WTC11 (cell line): Measurements from ENCODE around the gene SOX6. TPM values are rescaled to one million over a fixed set of nuclear protein-coding genes. Genes with fewer than 3 reads are reported as not detected.

ENCODE experiments used
- ATAC-seq: fragments of 200-7000 bp; cut with Tn5 transposase; 2 replicates; pipeline ENCODE4 v1.10.0; 2021; ENCODE audit warnings: mild to moderate bottlenecking, moderate library complexity
- CTCF ChIA-PET: fragments of 300-600 bp; sonication (Branson Sonifier 250); formaldehyde crosslinking; loops from one replicate; lab custom pipeline; 2021; ENCODE audit warnings: antibody characterized with exemption; lab: Charles Lee
- POLR2A ChIA-PET: fragments of 350-600 bp; sonication (Branson Sonifier 250); formaldehyde crosslinking; loops from one replicate; lab custom pipeline; 2021; ENCODE audit warnings: antibody characterized with exemption; lab: Charles Lee
- DNase-seq: peaks from one replicate; pipeline ENCODE4 v3.0.0; 2021; ENCODE audit warnings: low spot score
- H3K27ac Mint-ChIP-seq: 2 replicates; pipeline ENCODE4 v1.8.0; 2021; ENCODE audit warnings: mixed read lengths
- H3K27me3 Mint-ChIP-seq: 2 replicates; pipeline ENCODE4 v1.8.0; 2021; ENCODE audit warnings: low read depth, mild to moderate bottlenecking, moderate library complexity, mixed read lengths
- H3K36me3 Mint-ChIP-seq: 2 replicates; pipeline ENCODE4 v1.8.0; 2021; ENCODE audit warnings: mixed read lengths
- H3K4me1 Mint-ChIP-seq: 2 replicates; pipeline ENCODE4 v1.8.0; 2022; ENCODE audit warnings: mixed read lengths
- H3K4me3 Mint-ChIP-seq: 2 replicates; pipeline ENCODE4 v1.8.0; 2021; ENCODE audit warnings: mild to moderate bottlenecking, moderate library complexity, mixed read lengths
- H3K9me3 Mint-ChIP-seq: 2 replicates; pipeline ENCODE4 v1.8.0; 2021; ENCODE audit warnings: mixed read lengths
- ATF2 ChIP-seq: sonication (generic); formaldehyde crosslinking; IDR thresholded peaks from 2 replicates; pipeline ENCODE4 v1.8.1; 2022; ENCODE audit warnings: low read depth, missing genetic modification reagents, borderline replicate concordance
- CREB1 ChIP-seq: sonication (generic); formaldehyde crosslinking; IDR thresholded peaks from 2 replicates; pipeline ENCODE4 v1.8.0; 2023; ENCODE audit warnings: mild to moderate bottlenecking, missing genetic modification reagents
- CREM ChIP-seq: sonication (generic); formaldehyde crosslinking; IDR thresholded peaks from 2 replicates; pipeline ENCODE4 v1.8.1; 2022; ENCODE audit warnings: mild to moderate bottlenecking, missing genetic modification reagents, moderate library complexity
- ELF4 ChIP-seq: sonication (generic); formaldehyde crosslinking; IDR thresholded peaks from 2 replicates; pipeline ENCODE4 v1.8.1; 2022; ENCODE audit warnings: low read depth, mild to moderate bottlenecking, moderate library complexity, missing genetic modification reagents
- EMX1 ChIP-seq: fragments of 250-450 bp; sonication (Bioruptor Pico); IDR thresholded peaks from 2 replicates; pipeline ENCODE4 v1.8.0; 2021; ENCODE audit warnings: mild to moderate bottlenecking
- FOXJ3 ChIP-seq: sonication (generic); formaldehyde crosslinking; IDR thresholded peaks from 2 replicates; pipeline ENCODE4 v1.9.0; 2021; ENCODE audit warnings: missing genetic modification reagents, mild to moderate bottlenecking, borderline replicate concordance
- FOXK1 ChIP-seq: sonication (generic); formaldehyde crosslinking; IDR thresholded peaks from 2 replicates; pipeline ENCODE4 v1.8.0; 2022; ENCODE audit warnings: mild to moderate bottlenecking, moderate library complexity, missing genetic modification reagents
- FOXP4 ChIP-seq: sonication (generic); formaldehyde crosslinking; IDR thresholded peaks from 2 replicates; pipeline ENCODE4 v1.8.0; 2022; ENCODE audit warnings: mild to moderate bottlenecking, missing genetic modification reagents
- JAZF1 ChIP-seq: fragments of 250-450 bp; sonication (Bioruptor Pico); IDR thresholded peaks from 2 replicates; pipeline ENCODE4 v1.9.0; 2021; ENCODE audit warnings: moderate library complexity, mild to moderate bottlenecking, inconsistent platforms
- JUN ChIP-seq: sonication (generic); formaldehyde crosslinking; IDR thresholded peaks from 2 replicates; pipeline ENCODE4 v1.8.0; 2023; ENCODE audit warnings: mild to moderate bottlenecking, missing genetic modification reagents
- NFATC4 ChIP-seq: fragments of 250-450 bp; sonication (Bioruptor Pico); IDR thresholded peaks from 2 replicates; pipeline ENCODE4 v1.9.0; 2021; ENCODE audit warnings: mild to moderate bottlenecking
- NFE2L1 ChIP-seq: sonication (generic); formaldehyde crosslinking; IDR thresholded peaks from 2 replicates; pipeline ENCODE4 v1.8.1; 2023; ENCODE audit warnings: missing genetic modification reagents
- NFYB ChIP-seq: sonication (generic); formaldehyde crosslinking; conservative IDR thresholded peaks from 2 replicates; pipeline ENCODE4 v1.8.0; 2022; ENCODE audit warnings: low read depth, missing genetic modification reagents
- NR1H2 ChIP-seq: sonication (generic); formaldehyde crosslinking; IDR thresholded peaks from 2 replicates; pipeline ENCODE4 v1.9.0; 2021; ENCODE audit warnings: mild to moderate bottlenecking, moderate library complexity, missing genetic modification reagents
- NR2C2 ChIP-seq: sonication (generic); formaldehyde crosslinking; IDR thresholded peaks from 2 replicates; pipeline ENCODE4 v1.8.0; 2022; ENCODE audit warnings: mild to moderate bottlenecking, missing genetic modification reagents
- RELA ChIP-seq: sonication (generic); formaldehyde crosslinking; IDR thresholded peaks from 2 replicates; pipeline ENCODE4 v1.8.1; 2022; ENCODE audit warnings: missing genetic modification reagents, mild to moderate bottlenecking, borderline replicate concordance
- SMAD3 ChIP-seq: sonication (generic); formaldehyde crosslinking; IDR thresholded peaks from 2 replicates; pipeline ENCODE4 v1.8.0; 2022; ENCODE audit warnings: missing genetic modification reagents, mild to moderate bottlenecking, borderline replicate concordance
- SP1 ChIP-seq: sonication (generic); formaldehyde crosslinking; conservative IDR thresholded peaks from 2 replicates; pipeline ENCODE4 v1.8.1; 2022; ENCODE audit warnings: missing genetic modification reagents
- USF2 ChIP-seq: sonication (generic); formaldehyde crosslinking; IDR thresholded peaks from 2 replicates; pipeline ENCODE4 v1.8.1; 2023; ENCODE audit warnings: mild to moderate bottlenecking, missing genetic modification reagents, moderate library complexity
- ZNF317 ChIP-seq: sonication (generic); formaldehyde crosslinking; IDR thresholded peaks from 2 replicates; pipeline ENCODE4 v1.8.1; 2023; ENCODE audit warnings: low read depth, mild to moderate bottlenecking, moderate library complexity, missing genetic modification reagents, borderline replicate concordance
- ZNF396 ChIP-seq: fragments of 250-450 bp; sonication (Bioruptor Pico); IDR thresholded peaks from 2 replicates; pipeline ENCODE4 v1.8.0; 2021; ENCODE audit warnings: mild to moderate bottlenecking, moderate library complexity, borderline replicate concordance
- ZNF416 ChIP-seq: fragments of 250-450 bp; sonication (Bioruptor Pico); IDR thresholded peaks from 2 replicates; pipeline ENCODE4 v1.9.0; 2021; ENCODE audit warnings: mild to moderate bottlenecking, inconsistent platforms
- ZNF671 ChIP-seq: fragments of 250-450 bp; sonication (Bioruptor Pico); IDR thresholded peaks from 2 replicates; pipeline ENCODE4 v1.8.0; 2021; ENCODE audit warnings: mild to moderate bottlenecking
- ZSCAN18 ChIP-seq: fragments of 250-450 bp; sonication (Bioruptor Pico); IDR thresholded peaks from 2 replicates; pipeline ENCODE4 v2.1.2; 2022; ENCODE audit warnings: mild to moderate bottlenecking, moderate library complexity
- total RNA-seq: library from RNA; stranded (reverse); gene quantifications from 3 replicates; pipeline ENCODE4 v1.2.3, GENCODE V29; 2021
- TF ChIP-seq, protein P1 (sequence below): sonication (generic); formaldehyde crosslinking; IDR thresholded peaks from 2 replicates; pipeline ENCODE4 v1.8.0; 2022; ENCODE audit warnings: mild to moderate bottlenecking, missing genetic modification reagents
- TF ChIP-seq, protein P2 (sequence below): sonication (generic); formaldehyde crosslinking; conservative IDR thresholded peaks from 2 replicates; pipeline ENCODE4 v1.8.1; 2022; ENCODE audit warnings: mild to moderate bottlenecking, missing genetic modification reagents

SOX6 gene
- total RNA-seq, 1 experiment from 2014 or later: 0.13 TPM

GRCh38 chr11:15956302-15956701 is 400.0 kb downstream of the SOX6 start:
- Mint-ChIP-seq H3K4me3 (no peak overlapping the region), H3K27me3 (no peaks in the 10 kb centered on the region), H3K9me3 (no peaks in the 10 kb centered on the region; the same call in 1 of the 2 replicates), H3K27ac (no peak overlapping the region), H3K36me3 (no peaks in the 10 kb centered on the region), H3K4me1 (no peaks in the 10 kb centered on the region)
- ChIA-PET POLR2A (no interaction called here), CTCF (interaction anchor here (1.0 kb wide), 1 partner anchor 33 kb away, joined by 3 read pairs; no protein-coding TSS in a partner anchor)
- ATAC-seq: no peak
- TF ChIP-seq, protein P1, sequence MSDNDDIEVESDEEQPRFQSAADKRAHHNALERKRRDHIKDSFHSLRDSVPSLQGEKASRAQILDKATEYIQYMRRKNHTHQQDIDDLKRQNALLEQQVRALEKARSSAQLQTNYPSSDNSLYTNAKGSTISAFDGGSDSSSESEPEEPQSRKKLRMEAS: no peak
- no peak for TF ChIP-seq NR2C2 (CRISPR knock-in tag)
- TF ChIP-seq NR1H2 (CRISPR knock-in tag): no peak
- TF ChIP-seq SP1 (CRISPR knock-in tag): no peak
- TF ChIP-seq RELA (CRISPR knock-in tag): no peak
- DNase-seq: no peak

GRCh38 chr11:15955595-15955994 is 400.8 kb downstream of the SOX6 start:
- H3K27ac Mint-ChIP-seq: no peak overlapping the region
- H3K27me3 Mint-ChIP-seq: no peaks in the 10 kb centered on the region
- ATAC-seq (no peak), DNase-seq (no peak)
- H3K9me3 Mint-ChIP-seq: no peaks in the 10 kb centered on the region; the same call in 1 of the 2 replicates
- H3K4me1 Mint-ChIP-seq: no peaks in the 10 kb centered on the region
- ChIA-PET POLR2A (no interaction called here), CTCF (no interaction called here)
- TF ChIP-seq ATF2 (CRISPR knock-in tag) (no peak), ZNF416 (CRISPR knock-in tag) (no peak), ZSCAN18 (no peak), USF2 (no peak), ZNF317 (CRISPR knock-in tag) (no peak), ELF4 (CRISPR knock-in tag) (no peak), CREM (CRISPR knock-in tag) (no peak), JUN (no peak)
- TF ChIP-seq, protein P2, sequence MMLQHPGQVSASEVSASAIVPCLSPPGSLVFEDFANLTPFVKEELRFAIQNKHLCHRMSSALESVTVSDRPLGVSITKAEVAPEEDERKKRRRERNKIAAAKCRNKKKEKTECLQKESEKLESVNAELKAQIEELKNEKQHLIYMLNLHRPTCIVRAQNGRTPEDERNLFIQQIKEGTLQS (CRISPR knock-in tag): no peak
- no peak overlapping the region for H3K4me3 Mint-ChIP-seq
- H3K36me3 Mint-ChIP-seq: no peaks in the 10 kb centered on the region

DNA sequence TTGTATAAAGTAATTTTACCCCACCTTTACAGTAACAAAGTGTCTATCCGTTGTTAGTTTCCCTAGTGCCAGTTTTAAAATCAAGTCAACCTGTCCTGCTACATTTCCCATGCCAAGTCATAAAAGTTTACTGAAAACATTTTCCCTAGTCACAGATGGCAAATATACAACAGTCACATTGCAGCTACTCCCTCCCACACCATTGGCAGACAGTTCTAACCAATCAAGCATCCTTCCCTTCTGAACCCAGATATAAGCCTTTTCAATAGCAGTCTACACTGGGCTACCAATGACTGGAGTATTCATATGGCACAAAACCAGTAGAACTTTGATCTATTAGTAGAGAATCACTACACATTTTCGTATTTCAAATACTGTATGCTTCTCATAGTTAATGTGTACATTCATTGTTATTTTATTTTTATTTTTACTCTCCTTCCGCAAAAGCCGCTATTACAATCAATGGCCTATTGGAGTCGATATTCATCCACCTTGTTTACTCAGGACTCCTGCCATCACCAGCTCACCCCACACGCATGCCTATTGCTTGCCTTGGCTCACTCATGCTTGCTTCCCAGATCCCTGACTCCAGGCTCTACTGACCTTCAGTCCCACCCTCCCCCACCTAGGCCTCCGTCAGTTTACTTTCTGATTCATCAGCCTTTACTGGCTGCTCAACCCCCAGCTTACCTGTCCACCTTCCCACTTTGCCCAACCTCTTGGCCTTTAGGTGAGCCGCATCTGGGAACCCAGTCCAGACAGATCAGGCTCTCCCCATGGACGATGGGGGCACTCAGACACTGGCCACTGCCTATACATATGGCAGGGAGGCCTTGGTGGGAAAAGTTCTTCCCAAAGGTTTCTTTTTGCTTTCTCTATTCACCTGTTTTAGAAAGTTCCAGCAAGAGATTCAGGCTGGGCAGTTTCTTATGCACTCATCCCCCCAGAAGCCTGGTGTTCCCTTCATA is 408.4 kb downstream of the SOX6 start:
- no peaks in the 10 kb centered on the region for H3K36me3 Mint-ChIP-seq
- ATAC-seq: peak; percentile 80
- CTCF ChIA-PET: interaction anchor here (0.6 to 1.9 kb wide), 5 partner anchors 41 to 666 kb away, joined by 3 to 8 read pairs (median 3); no protein-coding TSS in a partner anchor
- H3K27ac Mint-ChIP-seq: no peak overlapping the region
- peaks cover 19% of the 10 kb centered on the region for H3K9me3 Mint-ChIP-seq
- peaks cover 14% of the 10 kb centered on the region; the same call in 1 of the 2 replicates for H3K27me3 Mint-ChIP-seq
- H3K4me1 Mint-ChIP-seq: peaks cover 3% of the 10 kb centered on the region
- no peak overlapping the region for H3K4me3 Mint-ChIP-seq
- no peak for DNase-seq
- POLR2A ChIA-PET: no interaction called here
- TF ChIP-seq CREB1 (CRISPR knock-in tag) (no peak), ZNF671 (no peak), NFE2L1 (CRISPR knock-in tag) (no peak), JAZF1 (no peak), USF2 (no peak), SMAD3 (no peak), NFATC4 (CRISPR knock-in tag) (no peak), FOXJ3 (CRISPR knock-in tag) (no peak), NFYB (no peak), EMX1 (CRISPR knock-in tag) (no peak), FOXK1 (no peak), FOXP4 (CRISPR knock-in tag) (no peak), ZNF396 (no peak)
